H1 (cell line): ENCODE results near the gene USP36. TPM values are rescaled to one million over a fixed set of nuclear protein-coding genes. Genes with fewer than 3 reads are reported as not detected.

Source experiments
- CTCF ChIA-PET: fragments of 300-600 bp; sonication (Branson Sonifier 250); formaldehyde crosslinking; loops from one replicate; lab custom pipeline; 2021; ENCODE audit not compliant: partially characterized antibody; lab: Charles Lee
- POLR2A ChIA-PET: fragments of 300-600 bp; sonication (Branson Sonifier 250); formaldehyde crosslinking; loops from one replicate; lab custom pipeline; 2021; ENCODE audit warnings: inconsistent platforms; ENCODE audit not compliant: partially characterized antibody; lab: Charles Lee
- DNase-seq, 2 experiments: peaks; one replicate each; pipeline versions ENCODE4 v3.0.0 to v3.0.0-alpha.2; 2010 to 2022; ENCODE audit warnings: low spot score in 2 of 2, low read depth in 1 of 2, mixed read lengths in 1 of 2
- FAIRE-seq: peaks from 2 replicates; lab custom pipeline; 2011; peaks lifted over from hg19 to GRCh38; lab: Jason Lieb, UNC
- H2AFZ ChIP-seq: 2 replicates; pipeline ENCODE4 v1.8.1; 2012; ENCODE audit warnings: low read length, inconsistent platforms
- H2AK5ac ChIP-seq: 2 replicates; pipeline ENCODE4 v1.6.1; 2013; ENCODE audit warnings: low read depth, low read length
- H2BK120ac ChIP-seq: replicated peaks from 2 replicates; pipeline ENCODE3; 2013; ENCODE audit warnings: low read depth, low read length, inconsistent platforms
- H2BK12ac ChIP-seq: 2 replicates; pipeline ENCODE4 v1.6.1; 2013; ENCODE audit warnings: low read depth, low read length
- H2BK15ac ChIP-seq: 2 replicates; pipeline ENCODE4 v1.6.1; 2013; ENCODE audit warnings: low read length
- H2BK20ac ChIP-seq: 2 replicates; pipeline ENCODE4 v1.6.1; 2013; ENCODE audit warnings: low read length
- H2BK5ac ChIP-seq: 2 replicates; pipeline ENCODE4 v1.6.1; 2013; ENCODE audit warnings: low read depth, low read length
- H3K14ac ChIP-seq: 2 replicates; pipeline ENCODE4 v1.6.1; 2013; ENCODE audit warnings: inconsistent platforms; ENCODE audit not compliant: insufficient read length
- H3K18ac ChIP-seq: 2 replicates; pipeline ENCODE4 v1.6.1; 2013; ENCODE audit warnings: low read length; ENCODE audit errors: extremely low read depth
- H3K23ac ChIP-seq: 2 replicates; pipeline ENCODE4 v1.6.1; 2013; ENCODE audit warnings: inconsistent platforms; ENCODE audit not compliant: insufficient read length
- H3K23me2 ChIP-seq: 2 replicates; pipeline ENCODE4 v1.6.1; 2013; ENCODE audit warnings: low read depth, low read length
- H3K27ac ChIP-seq: 2 replicates; pipeline ENCODE4 v1.6.1; 2011; ENCODE audit warnings: low read depth, low read length, inconsistent platforms
- H3K27me3 ChIP-seq, 4 experiments: replicated peaks in 1 of 4; 1 replicate in 1 of 4; 2 replicates in 3 of 4; pipeline versions ENCODE4 v1.6.1 to v1.8.1; 2011 to 2013; ENCODE audit warnings: low read length in 3 of 4, mild to moderate bottlenecking in 3 of 4, inconsistent platforms in 2 of 4, mixed read lengths in 2 of 4, moderate library complexity in 1 of 4; ENCODE audit not compliant: control insufficient read depth in 3 of 4, insufficient read depth in 3 of 4; ENCODE audit errors: extremely low read depth in 1 of 4
- H3K36me3 ChIP-seq, 4 experiments: 2 replicates each; pipeline versions ENCODE4 v1.6.1 to v1.8.1; 2011 to 2013; ENCODE audit warnings: mild to moderate bottlenecking in 4 of 4, low read length in 3 of 4, moderate library complexity in 2 of 4, control low read depth in 1 of 4, inconsistent platforms in 1 of 4; ENCODE audit not compliant: insufficient read depth in 4 of 4, control insufficient read depth in 2 of 4
- H3K4ac ChIP-seq: replicated peaks from 2 replicates; pipeline ENCODE3; 2013; ENCODE audit warnings: low read length, low read depth, mixed read lengths, inconsistent platforms; ENCODE audit not compliant: insufficient read length
- H3K4me1 ChIP-seq, 4 experiments: replicated peaks in 1 of 4; 1 replicate in 1 of 4; 2 replicates in 3 of 4; pipeline versions ENCODE4 v1.6.1 to v1.8.1; 2011 to 2013; ENCODE audit warnings: low read length in 3 of 4, inconsistent platforms in 2 of 4, mixed read lengths in 1 of 4; ENCODE audit not compliant: insufficient read depth in 4 of 4, control insufficient read depth in 3 of 4
- H3K4me2 ChIP-seq, 2 experiments: 2 replicates each; pipeline versions ENCODE4 v1.6.1 to v1.8.1; 2011 to 2013; ENCODE audit warnings: low read depth in 2 of 2, low read length in 2 of 2, control low read depth in 1 of 2, inconsistent platforms in 1 of 2, mild to moderate bottlenecking in 1 of 2; ENCODE audit not compliant: insufficient read depth in 1 of 2
- H3K4me3 ChIP-seq, 4 experiments: fragments of 200-600, 300-600 bp in 1 of 4; sonication (generic), shearing (Covaris generic), sonication (Bioruptor Twin) in 1 of 4; 2 replicates each; pipeline versions ENCODE4 v1.5.1 to v1.8.1; 2011 to 2016; ENCODE audit warnings: low read length in 4 of 4, low read depth in 3 of 4, control low read depth in 2 of 4, inconsistent platforms in 2 of 4, mild to moderate bottlenecking in 2 of 4, mixed read lengths in 1 of 4, moderate library complexity in 1 of 4; ENCODE audit not compliant: insufficient read depth in 2 of 4; ENCODE audit errors: extremely low read depth in 1 of 4
- H3K56ac ChIP-seq: replicated peaks from 2 replicates; pipeline ENCODE3; 2013; ENCODE audit warnings: low read depth, mild to moderate bottlenecking, mixed read lengths, low read length, inconsistent platforms; ENCODE audit not compliant: insufficient read length
- H3K79me1 ChIP-seq: 2 replicates; pipeline ENCODE4 v1.6.1; 2013; ENCODE audit warnings: low read depth, low read length, control low read depth
- H3K79me2 ChIP-seq, 2 experiments: 2 replicates each; pipeline versions ENCODE4 v1.6.1 to v1.8.1; 2012 to 2013; ENCODE audit warnings: low read length in 2 of 2, mild to moderate bottlenecking in 2 of 2, inconsistent platforms in 1 of 2; ENCODE audit not compliant: insufficient read depth in 2 of 2, control insufficient read depth in 1 of 2
- H3K9ac ChIP-seq, 4 experiments: replicated peaks in 1 of 4; 1 replicate in 1 of 4; 2 replicates in 3 of 4; pipeline versions ENCODE4 v1.6.1 to v1.8.1; 2011 to 2013; ENCODE audit warnings: low read depth in 3 of 4, low read length in 3 of 4, control low read depth in 2 of 4, mild to moderate bottlenecking in 2 of 4, moderate library complexity in 2 of 4, inconsistent platforms in 1 of 4; ENCODE audit errors: extremely low read depth in 1 of 4
- H3K9me3 ChIP-seq, 2 experiments: 2 replicates each; pipeline versions ENCODE4 v1.6.1 to v1.8.1; 2012 to 2013; ENCODE audit warnings: mild to moderate bottlenecking in 2 of 2, moderate library complexity in 2 of 2, control low read depth in 1 of 2, inconsistent platforms in 1 of 2, low read depth in 1 of 2, low read length in 1 of 2, mixed read lengths in 1 of 2; ENCODE audit not compliant: insufficient read depth in 2 of 2
- H4K20me1 ChIP-seq, 2 experiments: replicated peaks in 1 of 2; 2 replicates each; pipeline versions ENCODE3 to v1.8.1; 2011 to 2013; ENCODE audit warnings: inconsistent platforms in 2 of 2, low read length in 2 of 2, mild to moderate bottlenecking in 1 of 2; ENCODE audit not compliant: insufficient read depth in 2 of 2, control insufficient read depth in 1 of 2
- H4K5ac ChIP-seq: 2 replicates; pipeline ENCODE4 v1.6.1; 2013; ENCODE audit warnings: low read length, low read depth, mixed read lengths, inconsistent platforms; ENCODE audit not compliant: insufficient read length
- H4K8ac ChIP-seq: 2 replicates; pipeline ENCODE4 v1.8.0; 2013; ENCODE audit warnings: mild to moderate bottlenecking, moderate library complexity, low read length, inconsistent platforms; ENCODE audit not compliant: insufficient read depth; ENCODE audit errors: extremely low read depth
- H4K91ac ChIP-seq: replicated peaks from 2 replicates; pipeline ENCODE3; 2013; ENCODE audit warnings: low read length, mixed read lengths, inconsistent platforms; ENCODE audit not compliant: insufficient read length
- BACH1 ChIP-seq: IDR thresholded peaks from 2 replicates; pipeline ENCODE4 v1.6.1; 2012; ENCODE audit warnings: low read length, improper control_type of control experiment
- CBX8 ChIP-seq: fragments of 300-800, 300-1000 bp; sonication (generic); IDR thresholded peaks from 2 replicates; pipeline ENCODE4 v1.7.1; 2016; ENCODE audit warnings: low read depth, low read length, borderline replicate concordance
- CHD1 ChIP-seq: IDR thresholded peaks from 2 replicates; pipeline ENCODE4 v1.6.1; 2012; ENCODE audit warnings: low read depth, low read length, improper control_type of control experiment
- CHD2 ChIP-seq: IDR thresholded peaks from 2 replicates; pipeline ENCODE4 v1.6.1; 2012; ENCODE audit warnings: low read length, improper control_type of control experiment
- CREB1 ChIP-seq: IDR thresholded peaks from 2 replicates; pipeline ENCODE4 v1.6.1; 2012; ENCODE audit warnings: inconsistent platforms
- EP300 ChIP-seq, 2 experiments: IDR thresholded peaks; 1 replicate in 1 of 2; 2 replicates in 1 of 2; pipeline ENCODE4 v1.6.1; 2011 to 2012; ENCODE audit warnings: low read depth in 2 of 2, low read length in 2 of 2, mild to moderate bottlenecking in 2 of 2, borderline replicate concordance in 1 of 2, inconsistent platforms in 1 of 2, moderate library complexity in 1 of 2
- KDM5A ChIP-seq: fragments of 200-600 bp; IDR thresholded peaks from 2 replicates; pipeline ENCODE4 v1.7.1; 2012; ENCODE audit warnings: mild to moderate bottlenecking, low read length, inconsistent platforms, mixed read lengths
- NRF1 ChIP-seq: IDR thresholded peaks from 2 replicates; pipeline ENCODE4 v1.6.1; 2011; ENCODE audit warnings: mild to moderate bottlenecking, low read depth, low read length, improper control_type of control experiment
- POLR2AphosphoS5 ChIP-seq: IDR thresholded peaks from 2 replicates; pipeline ENCODE4 v1.6.1; 2011; ENCODE audit warnings: low read depth, low read length
- RFX5 ChIP-seq: IDR thresholded peaks from 2 replicates; pipeline ENCODE4 v1.6.1; 2011; ENCODE audit warnings: low read depth, low read length, improper control_type of control experiment, borderline replicate concordance
- RXRA ChIP-seq: IDR thresholded peaks from 2 replicates; pipeline ENCODE4 v1.6.1; 2011; ENCODE audit warnings: low read depth, mild to moderate bottlenecking, low read length, moderate library complexity; ENCODE audit not compliant: insufficient read depth
- SP1 ChIP-seq: IDR thresholded peaks from 2 replicates; pipeline ENCODE4 v1.6.1; 2011; ENCODE audit warnings: low read depth, low read length
- SUZ12 ChIP-seq: fragments of 200-600 bp; sonication (generic); IDR thresholded peaks from 2 replicates; pipeline ENCODE4 v1.6.1; 2012; ENCODE audit warnings: mild to moderate bottlenecking, inconsistent platforms, low read length, moderate library complexity, mixed read lengths
- TAF1 ChIP-seq: IDR thresholded peaks from 2 replicates; pipeline ENCODE4 v1.6.1; 2011; ENCODE audit warnings: mild to moderate bottlenecking, low read depth, low read length
- YY1 ChIP-seq: IDR thresholded peaks from 2 replicates; pipeline ENCODE4 v1.6.1; 2011; ENCODE audit warnings: low read depth, mild to moderate bottlenecking, low read length
- WGBS, 2 experiments: shearing (Covaris generic) in 1 of 2; methylation state at CpG; one replicate each; pipeline versions ENCODE4 v1.1.6 to v1.1.7; 2013 to 2015; ENCODE audit warnings: low lambda C conversion rate in 2 of 2, mixed read lengths in 2 of 2, inconsistent platforms in 1 of 2, low coverage in 1 of 2, missing lambda C conversion rate in 1 of 2; ENCODE audit not compliant: insufficient replicate concordance in 2 of 2, insufficient coverage in 1 of 2, insufficient read length in 1 of 2; ENCODE audit errors: extremely low coverage in 1 of 2, missing lambda C conversion rate in 1 of 2; 5-methylcytosine and 5-hydroxymethylcytosine counted together
- polyA plus RNA-seq, 7 experiments: library from polyadenylated mRNA; depleted of rRNA in 3 of 7; stranded (reverse) in 5 of 7; unstranded in 2 of 7; fragments of >200 nt in 5 of 7; fragments of 200-250 nt in 2 of 7; gene quantifications; 1 replicate in 5 of 7; 2 replicates in 1 of 7; 4 replicates in 1 of 7; pipeline versions ENCODE4 v1.2.1 to v1.2.3, GENCODE V29; 2011 to 2013; ENCODE audit warnings: missing spikeins in 2 of 7, mixed read lengths in 2 of 7
- total RNA-seq: library from RNA; stranded (reverse); fragmentation: NEBNext Ultra II Directional; extraction: Animal tissue kit (Norgen Biotek cat#: 25700); gene quantifications from 2 replicates; pipeline ENCODE4 v1.2.1, GENCODE V29; 2021

USP36 gene
- total and polyA plus RNA-seq, 2 of the 8 experiments (the other 6 are each of a cell fraction or from before 2014, with no cell fraction given) = 40.7 to 67.7 TPM

DNA sequence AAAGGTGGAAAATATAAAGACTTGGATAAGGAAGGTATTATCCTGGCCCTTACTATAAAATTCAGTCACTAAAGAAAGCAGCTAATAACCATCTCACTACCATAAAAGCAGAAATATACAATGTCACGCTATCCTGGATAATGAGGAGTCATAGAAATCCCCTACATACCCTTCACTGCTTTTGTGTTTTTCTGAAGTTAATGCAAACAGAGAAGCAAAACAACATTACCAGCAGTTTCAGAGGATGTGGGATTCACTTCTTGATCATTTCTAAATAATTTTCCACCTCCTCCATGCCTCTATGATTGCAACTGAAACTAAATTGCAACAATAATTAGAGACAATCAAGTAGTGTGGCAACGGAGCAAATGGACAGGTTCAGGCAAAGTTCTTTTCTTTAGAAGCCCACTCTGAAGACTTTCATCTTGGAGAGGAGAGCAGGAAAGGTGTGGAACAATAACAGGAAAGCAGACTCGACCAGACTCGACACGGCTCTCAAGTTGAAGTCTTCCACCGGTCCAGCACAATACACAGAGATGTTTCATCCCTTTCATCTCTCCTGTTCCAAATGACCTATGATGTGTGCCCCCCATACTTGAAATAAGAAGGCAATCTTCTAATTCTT lies 68.7 kb downstream of the USP36 start:
- WGBS, 2 experiments = 86% methylated on average over 6 of the region's 6 CpGs; no CpG with 5 or more reads in 1 of the 2 experiments
- Histone ChIP-seq H3K9ac (no peak overlapping the region), H2AK5ac (no peak overlapping the region), H3K36me3 (no peaks in the 10 kb centered on the region), H3K9me3 (no peaks in the 10 kb centered on the region), H3K4me3 (no peak overlapping the region), H2BK20ac (no peak overlapping the region), H2BK15ac (no peak overlapping the region), H3K79me1 (peaks cover 7% of the 10 kb centered on the region), H3K4me2 (no peak overlapping the region), H4K91ac (no peak overlapping the region), H3K79me2 (no peaks in the 10 kb centered on the region; a peak in 1 of 4 replicates), H3K56ac (no peak overlapping the region), H3K23ac (no peak overlapping the region), H2BK12ac (no peak overlapping the region), H2AFZ (no peak overlapping the region), H3K27me3 (no peaks in the 10 kb centered on the region), H2BK120ac (no peak overlapping the region), H3K14ac (no peak overlapping the region), H3K27ac (no peak overlapping the region), H3K18ac (no peak overlapping the region), H2BK5ac (no peak overlapping the region), H4K8ac (no peak overlapping the region), H3K4ac (no peak overlapping the region), H4K20me1 (peaks cover 0 to 5% of the 10 kb centered on the region in 2 experiments), H4K5ac (no peak overlapping the region), H3K4me1 (peaks cover 0 to 3% (median 0%) of the 10 kb centered on the region in 4 experiments; a peak in 1 of 7 replicates), H3K23me2 (peaks cover 2% of the 10 kb centered on the region; the same call in 1 of the 2 replicates)
- ChIA-PET CTCF (interaction anchor here (1.3 kb wide), 1 partner anchor 273 kb away, joined by 3 read pairs; no protein-coding TSS in a partner anchor), POLR2A (interaction anchor here (0.6 to 0.8 kb wide), 3 partner anchors 9 to 573 kb away, joined by 3 to 4 read pairs (median 4); no protein-coding TSS in a partner anchor)
- FAIRE-seq (no peak), DNase-seq (no peak)
- TF ChIP-seq SUZ12 = no peak
- TF ChIP-seq CBX8 = no peak
- no peak for TF ChIP-seq YY1
- no peak for TF ChIP-seq SP1
- TF ChIP-seq RFX5 = no peak
- no peak for TF ChIP-seq KDM5A
- no peak for TF ChIP-seq CREB1
- no peak for TF ChIP-seq EP300 (IDR thresholded peaks at IDR 0.05; ENCODE audit: borderline replicate concordance in 1 of 2, low read depth in 2 of 2, low read length in 2 of 2)
- no peak for TF ChIP-seq CHD2
- TF ChIP-seq BACH1 = no peak
- TF ChIP-seq RXRA = no peak
- no peak for TF ChIP-seq POLR2AphosphoS5
- no peak for TF ChIP-seq NRF1
- no peak for TF ChIP-seq TAF1
- TF ChIP-seq CHD1 = no peak
